GM18507 (cell line): Measurements from ENCODE around the gene SCNN1A.

Experiments
- DNase-seq: peaks from one replicate; pipeline ENCODE4 v3.0.0; 2011; ENCODE audit warnings: low read depth; ENCODE audit not compliant: insufficient read length; ENCODE audit errors: extremely low spot score
- FAIRE-seq: peaks from 2 replicates; lab custom pipeline; 2011; peaks lifted over from hg19 to GRCh38; lab: Jason Lieb, UNC

The SCNN1A gene

DNA sequence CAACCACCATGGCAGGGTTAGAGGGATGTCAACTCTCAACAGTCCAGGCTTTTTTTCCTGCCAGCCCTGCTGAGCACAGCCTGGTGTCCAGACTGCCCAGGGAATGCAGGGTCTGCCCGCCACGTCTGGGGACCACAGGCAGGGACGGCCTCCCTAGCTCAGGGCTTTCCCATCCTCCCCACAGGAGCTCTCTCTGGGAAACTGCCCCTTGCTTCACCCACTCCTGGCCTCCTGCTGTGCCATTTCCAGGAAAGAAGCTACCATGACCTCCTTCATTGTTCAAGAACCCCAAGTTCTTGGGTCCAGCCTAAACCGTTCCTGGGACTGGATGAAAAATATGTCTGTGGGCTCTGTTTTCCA lies 4.8 kb downstream of the SCNN1A start:
- DNase-seq, result no peak
- FAIRE-seq, result no peak

DNA sequence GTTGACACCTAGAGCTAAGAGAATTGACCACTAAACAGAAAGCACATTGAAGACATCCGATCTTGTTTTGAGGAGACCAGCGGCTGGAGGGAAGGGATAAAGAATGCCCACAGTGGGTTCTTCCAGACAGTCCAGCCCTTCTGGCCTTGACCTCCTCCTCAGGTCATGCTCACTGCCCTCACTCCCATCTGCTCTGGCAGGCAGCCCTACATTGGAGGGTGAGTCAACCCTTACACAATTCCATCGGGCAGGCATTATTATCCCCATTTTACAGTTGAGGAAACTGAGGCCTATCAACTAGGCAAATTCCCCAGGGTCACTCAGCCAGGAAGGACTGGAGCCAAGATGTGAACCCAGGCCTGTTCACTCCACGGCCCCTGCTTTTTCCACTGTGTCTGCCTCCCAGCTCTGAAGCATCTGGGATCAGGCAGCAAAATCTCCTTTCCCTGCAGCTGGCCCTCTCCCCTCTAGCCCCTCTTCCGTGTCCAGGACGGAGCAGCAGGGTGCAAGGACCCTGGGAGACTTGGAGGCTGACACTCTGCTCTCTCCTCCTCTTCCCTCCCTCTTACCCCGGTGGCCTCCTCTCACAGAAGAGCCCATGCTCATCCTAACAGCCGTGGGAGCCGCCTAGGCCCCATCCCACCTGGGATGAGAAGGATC lies 5.3 kb downstream of the SCNN1A start:
- FAIRE-seq (no peak), DNase-seq (no peak)

DNA sequence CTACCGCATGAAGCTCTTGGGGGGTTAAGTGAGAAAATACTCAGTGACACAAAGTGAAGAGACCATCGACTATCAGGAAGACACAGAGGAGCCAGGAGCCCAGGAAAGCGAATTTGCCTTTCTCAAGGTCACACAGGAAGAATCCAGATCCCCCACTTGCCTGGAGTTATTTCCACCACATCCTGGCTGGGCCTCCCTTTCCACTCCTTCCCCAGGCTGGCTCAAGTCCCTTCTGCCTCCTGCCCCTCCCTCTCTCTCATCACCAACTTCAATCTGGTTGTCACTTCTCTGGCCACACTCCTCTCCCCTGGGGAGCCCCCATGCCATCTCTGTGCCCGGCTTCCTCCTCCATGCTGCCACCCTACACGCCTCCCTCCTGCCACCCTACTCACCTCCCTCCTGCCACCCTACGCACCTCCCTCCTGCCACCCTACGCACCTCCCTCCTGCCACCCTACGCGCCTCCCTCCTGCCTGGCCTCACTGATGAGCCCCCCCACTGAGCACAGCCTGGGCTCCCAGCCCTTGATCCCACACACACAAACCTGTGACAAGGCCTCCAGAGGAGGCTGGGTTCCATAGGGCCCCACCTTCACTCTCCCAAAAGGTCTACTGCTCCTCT lies 6.3 kb downstream of the SCNN1A start:
- DNase-seq, result no peak
- FAIRE-seq, result no peak

DNA sequence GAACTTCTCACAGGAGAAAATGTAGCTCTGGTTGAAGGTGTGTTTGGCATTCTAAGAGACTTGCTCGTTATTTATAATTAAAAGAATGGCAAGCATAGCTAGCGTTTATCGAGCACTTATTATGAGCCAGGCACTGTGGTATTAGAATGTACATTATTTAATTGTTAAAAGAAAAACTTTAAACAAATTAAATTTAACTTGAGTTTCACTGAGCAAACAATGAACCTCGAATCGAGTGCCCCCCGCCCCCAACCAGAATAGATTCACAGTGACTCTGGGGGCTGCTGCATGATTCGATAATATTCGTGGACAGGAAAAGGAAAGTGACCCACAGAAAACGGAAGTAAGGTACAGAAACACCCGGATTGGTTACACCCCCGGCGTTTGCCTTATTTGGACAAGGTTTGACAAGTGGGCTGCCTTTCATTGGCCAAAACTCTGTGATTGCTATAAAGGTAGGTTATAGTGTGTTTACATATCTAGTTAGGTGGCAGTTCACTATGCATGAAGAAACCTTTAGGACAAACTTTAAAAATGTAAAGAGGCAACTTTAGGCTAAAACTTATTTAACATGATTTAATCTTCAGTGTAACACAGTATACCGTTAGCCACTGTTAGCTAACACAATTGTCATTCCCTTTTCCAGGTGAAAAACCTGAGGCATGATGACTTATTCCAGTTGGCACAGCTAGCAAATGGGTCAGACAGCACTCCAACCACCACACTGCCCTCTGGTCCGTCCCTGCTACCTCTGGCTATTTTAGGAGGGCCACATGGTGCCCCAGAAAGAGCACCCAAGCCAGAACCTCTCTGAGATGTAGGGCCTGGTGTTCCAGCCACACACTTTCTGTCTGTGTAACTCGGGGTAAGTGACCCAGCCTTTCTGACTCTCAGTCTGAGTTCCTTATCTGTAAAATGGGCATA lies 7.1 kb downstream of the SCNN1A start:
- DNase-seq (no peak), FAIRE-seq (peak; percentile 42)

DNA sequence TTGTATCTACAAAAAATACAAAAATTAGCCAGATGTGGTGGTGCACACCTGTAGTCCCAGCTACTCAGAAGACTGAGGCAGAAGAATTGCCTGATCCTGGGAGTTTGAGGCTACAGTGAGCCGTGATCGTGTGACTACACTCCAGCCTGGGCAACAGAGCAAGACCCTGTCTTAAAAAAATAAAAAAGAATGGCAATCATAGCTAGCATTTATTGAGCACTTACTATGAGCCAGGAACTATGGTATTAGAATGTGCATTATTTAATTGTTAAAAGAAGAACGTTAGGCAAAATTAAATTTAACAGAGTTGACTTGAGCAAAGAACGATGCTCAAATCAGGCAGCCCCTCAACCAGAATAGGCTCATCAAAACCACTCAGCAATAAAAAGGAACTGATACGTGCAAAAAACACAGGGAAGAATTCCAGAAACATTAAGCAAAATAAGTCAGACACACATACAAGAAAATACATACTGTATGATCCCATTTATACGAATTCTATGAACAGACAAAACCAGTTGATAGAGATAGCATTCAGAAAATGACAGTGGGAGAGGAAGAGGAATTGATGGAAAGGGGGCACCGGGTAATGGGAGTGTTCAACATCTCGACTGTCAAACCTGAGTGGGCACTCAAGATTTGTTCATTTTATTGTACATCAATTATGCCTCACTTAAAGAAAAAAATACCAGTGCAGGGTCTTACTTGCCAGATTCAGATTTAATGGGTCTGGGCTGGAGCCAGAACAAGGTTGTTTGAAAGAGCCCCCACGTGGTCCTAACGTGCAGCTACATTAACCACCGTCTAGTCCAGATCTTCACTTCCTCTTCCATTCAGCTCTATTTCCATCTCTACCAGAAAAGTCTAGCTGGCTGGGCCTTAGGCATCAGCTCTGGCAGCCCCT lies 8.0 kb downstream of the SCNN1A start:
- DNase-seq, result peak; percentile 47
- FAIRE-seq, result peak; percentile 93

DNA sequence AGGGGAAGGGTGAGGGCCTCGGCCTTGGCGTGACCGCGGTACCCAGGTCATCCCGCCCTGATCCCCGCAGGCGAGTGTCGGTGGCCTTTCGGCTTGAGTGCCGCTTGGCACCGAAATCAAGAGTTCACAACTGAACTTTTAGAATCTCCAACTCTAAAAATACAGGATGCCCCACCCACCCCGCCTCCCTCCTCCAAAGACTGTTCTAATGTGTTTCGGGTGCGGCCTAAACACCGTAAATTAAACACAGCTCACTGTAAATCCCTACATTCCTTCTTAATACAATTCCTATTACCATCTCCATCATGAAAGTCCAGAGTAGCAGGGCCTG lies 11.4 kb downstream of the SCNN1A start:
- FAIRE-seq (no peak), DNase-seq (no peak)

DNA sequence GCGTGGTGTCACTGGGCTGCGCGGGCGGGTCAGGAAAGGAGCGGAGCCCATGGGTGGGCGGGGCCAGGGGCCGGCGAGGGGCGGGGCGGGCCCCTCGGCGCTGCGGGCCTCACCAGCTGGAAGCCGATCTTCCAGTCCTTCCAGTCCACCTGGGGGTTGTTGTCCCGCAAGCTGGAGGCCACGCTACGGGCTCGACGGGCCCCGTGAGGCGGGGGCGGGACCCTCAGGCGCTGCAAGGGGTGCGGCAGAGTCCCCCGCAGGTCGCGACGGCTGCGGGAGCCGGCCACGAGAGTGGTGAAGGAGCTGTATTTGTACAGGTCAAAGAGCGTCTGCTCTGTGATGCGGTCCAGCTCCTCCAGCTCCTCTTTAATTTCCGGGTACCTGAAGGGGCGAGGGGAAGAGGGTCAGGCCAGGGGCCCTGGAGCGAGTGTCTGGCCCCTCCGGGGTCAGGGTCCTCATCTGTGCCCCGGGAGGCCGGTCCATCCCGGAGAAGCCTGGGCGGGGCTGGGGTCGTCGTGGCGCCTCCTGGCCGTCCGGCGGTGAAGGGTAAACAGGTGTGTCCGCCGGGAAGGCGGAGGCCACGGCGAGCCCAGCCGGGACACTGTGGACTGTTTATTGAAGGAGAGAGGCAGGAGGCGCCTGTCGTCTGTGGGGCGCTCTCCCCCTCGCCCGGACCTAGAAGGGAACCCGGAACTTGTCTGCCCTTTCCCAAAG lies 11.9 kb downstream of the SCNN1A start:
- FAIRE-seq (no peak), DNase-seq (peak; percentile 55)

DNA sequence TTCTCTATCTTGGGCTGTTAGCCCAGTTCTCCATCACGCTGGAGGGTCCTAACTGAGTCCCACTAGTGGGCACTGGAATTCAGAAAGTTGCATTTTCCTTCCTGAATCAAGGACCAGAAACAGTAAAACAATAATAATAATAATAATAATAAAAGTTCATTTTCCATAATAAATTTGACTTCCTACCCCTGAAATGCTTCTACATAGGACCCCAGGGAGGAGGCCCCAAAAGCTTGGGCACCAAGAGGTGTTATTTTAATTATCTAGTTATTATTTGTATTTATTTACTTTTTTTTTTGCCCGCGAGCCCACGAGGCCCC lies 12.4 kb downstream of the SCNN1A start:
- DNase-seq (no peak), FAIRE-seq (no peak)

DNA sequence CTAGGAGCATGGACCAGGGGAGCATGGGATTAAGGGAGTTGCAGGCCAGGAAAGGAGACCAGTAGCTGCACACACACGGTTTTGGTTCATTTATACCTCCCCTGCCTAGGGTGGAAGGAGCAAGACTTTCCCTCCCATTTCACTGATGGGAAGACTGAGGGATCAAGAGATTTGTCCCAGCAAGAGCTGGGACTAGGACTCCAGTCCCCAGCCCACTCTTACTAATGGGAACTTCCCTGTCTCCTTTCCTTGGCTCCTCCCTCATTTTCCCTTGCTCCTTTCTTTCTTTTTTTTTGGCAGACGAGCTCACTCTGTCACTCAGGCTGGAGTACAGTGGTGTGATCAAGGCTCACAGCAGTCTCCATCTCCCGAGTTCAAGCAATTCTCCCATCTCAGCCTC lies 13.0 kb downstream of the SCNN1A start:
- no peak for FAIRE-seq
- DNase-seq, result no peak

DNA sequence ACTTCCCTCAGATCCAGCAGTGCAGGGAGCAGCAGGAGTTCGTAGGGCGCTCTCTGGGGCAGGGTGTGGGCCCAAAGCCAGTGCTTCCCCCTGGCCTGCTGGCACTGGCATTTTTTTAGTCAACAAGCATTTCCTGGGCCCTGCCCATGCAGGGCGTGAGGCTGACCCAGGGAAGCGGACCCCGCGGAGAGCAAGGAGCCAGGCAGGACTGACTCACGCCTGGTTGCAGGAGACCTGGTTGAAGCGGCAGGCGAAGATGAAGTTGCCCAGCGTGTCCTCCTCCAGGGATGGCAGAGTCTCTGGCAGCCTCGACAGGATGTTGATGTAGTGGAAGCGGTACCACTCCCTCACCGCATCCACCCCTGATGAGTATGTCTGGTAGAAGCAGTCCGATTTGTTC lies 13.5 kb downstream of the SCNN1A start:
- no peak for FAIRE-seq
- no peak for DNase-seq

DNA sequence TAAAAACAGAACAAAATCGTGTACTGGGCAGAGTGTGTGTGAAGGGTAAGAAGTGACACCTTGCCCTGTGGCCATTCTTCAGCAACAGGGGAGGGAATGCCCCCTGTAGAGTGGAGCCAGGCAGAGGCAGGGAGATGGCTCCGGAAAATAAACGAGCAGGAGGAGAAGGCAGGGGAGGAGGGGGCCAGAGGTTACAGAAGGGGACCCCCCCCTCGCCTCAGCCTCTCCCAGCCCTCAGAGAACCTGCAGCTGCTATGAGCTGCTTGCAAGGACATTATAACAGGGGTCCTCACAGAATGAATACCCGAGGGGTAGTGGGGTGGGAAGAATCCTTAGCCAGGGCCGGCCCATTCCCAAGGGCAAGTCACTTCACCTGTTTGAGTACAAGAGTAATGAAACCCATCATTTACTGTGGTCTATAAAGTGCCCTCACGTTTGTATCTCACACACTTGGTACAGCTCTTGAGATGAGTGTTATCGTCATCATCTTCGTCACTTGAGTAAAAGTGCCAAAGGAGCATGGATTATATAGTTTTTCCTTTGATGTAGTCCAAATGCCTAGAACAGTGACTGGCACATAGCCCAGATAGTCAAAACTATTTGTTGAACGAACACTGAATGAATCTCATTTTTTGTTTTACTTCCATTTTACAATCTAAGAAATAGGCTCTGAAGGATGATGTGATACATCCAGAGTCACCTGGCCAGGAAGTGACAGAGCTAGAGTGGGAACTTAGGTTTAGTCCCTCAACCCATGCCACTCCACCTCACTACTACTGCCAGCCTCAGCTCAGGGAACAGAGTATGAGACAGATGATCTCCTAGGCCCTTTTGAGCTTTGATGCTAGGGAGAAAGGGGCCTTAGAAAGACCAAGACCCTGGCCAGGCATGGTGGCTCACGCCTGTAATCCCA lies 14.5 kb downstream of the SCNN1A start:
- no peak for FAIRE-seq
- DNase-seq, result no peak

DNA sequence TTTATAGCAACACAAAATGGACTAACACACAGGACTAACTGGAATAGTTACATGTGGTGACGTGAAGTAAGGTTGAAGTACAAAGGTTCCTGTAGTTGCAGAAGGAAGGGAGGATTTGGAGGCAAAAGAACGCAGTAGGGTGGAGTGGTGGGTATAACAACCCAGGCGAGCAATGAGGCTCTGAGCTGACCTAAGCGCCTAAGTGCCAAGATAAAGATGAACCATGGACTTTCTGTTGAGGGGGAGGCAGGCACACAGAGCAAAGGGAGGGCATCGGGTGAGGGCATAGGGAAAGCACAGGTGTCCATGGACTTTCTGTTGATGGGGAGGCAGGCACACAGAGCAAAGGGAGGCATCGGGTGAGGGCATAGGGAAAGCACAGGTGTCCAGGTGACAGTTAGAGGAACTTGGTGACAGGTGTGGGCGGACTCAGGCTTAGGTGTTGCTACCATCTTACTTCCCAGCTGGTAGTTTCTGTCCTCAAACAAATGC lies 15.2 kb downstream of the SCNN1A start:
- DNase-seq (no peak), FAIRE-seq (no peak)

DNA sequence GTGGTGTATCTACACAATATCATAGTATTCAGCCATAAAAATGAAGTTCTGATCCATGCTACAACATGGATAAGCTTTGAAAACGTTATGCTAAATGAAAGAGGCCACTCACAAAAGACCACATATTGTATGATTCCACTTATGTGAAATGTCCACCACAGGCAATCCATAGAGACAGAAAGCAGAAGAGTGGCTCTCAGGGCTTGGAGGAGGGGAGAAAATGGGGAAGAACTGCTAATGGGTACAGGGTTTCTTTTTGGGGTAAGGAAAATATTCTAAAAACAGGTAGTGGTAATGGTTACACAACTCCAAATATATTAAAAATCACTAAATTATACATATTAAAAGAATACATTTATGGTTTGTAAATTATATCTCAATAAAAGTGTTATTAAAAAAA lies 16.5 kb downstream of the SCNN1A start:
- DNase-seq, result no peak

DNA sequence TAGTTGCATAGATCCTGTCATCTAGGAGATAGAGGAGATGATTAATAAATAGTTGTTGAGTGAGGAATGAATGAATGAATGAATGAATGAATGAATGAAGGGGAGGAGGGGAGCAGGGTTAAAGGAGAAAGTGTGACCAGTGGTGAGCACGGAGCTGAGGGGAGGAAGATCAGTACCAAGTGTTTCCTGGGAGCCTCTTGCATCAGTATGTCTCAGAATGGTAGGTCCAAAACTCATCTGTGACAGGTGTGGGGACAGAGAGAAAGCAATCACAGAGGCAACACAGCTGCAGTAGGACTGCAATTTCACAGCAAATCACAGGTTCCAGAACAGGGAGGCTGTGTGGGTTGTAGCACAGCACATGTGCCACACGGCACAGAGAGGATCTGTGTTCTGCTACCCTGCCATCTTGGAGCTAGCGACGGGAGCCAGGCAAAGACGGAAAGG lies 19.0 kb downstream of the SCNN1A start:
- FAIRE-seq (no peak), DNase-seq (no peak)

More for the DNA sequence above, 16.5 kb downstream of the SCNN1A start:
- no peak for FAIRE-seq

DNA sequence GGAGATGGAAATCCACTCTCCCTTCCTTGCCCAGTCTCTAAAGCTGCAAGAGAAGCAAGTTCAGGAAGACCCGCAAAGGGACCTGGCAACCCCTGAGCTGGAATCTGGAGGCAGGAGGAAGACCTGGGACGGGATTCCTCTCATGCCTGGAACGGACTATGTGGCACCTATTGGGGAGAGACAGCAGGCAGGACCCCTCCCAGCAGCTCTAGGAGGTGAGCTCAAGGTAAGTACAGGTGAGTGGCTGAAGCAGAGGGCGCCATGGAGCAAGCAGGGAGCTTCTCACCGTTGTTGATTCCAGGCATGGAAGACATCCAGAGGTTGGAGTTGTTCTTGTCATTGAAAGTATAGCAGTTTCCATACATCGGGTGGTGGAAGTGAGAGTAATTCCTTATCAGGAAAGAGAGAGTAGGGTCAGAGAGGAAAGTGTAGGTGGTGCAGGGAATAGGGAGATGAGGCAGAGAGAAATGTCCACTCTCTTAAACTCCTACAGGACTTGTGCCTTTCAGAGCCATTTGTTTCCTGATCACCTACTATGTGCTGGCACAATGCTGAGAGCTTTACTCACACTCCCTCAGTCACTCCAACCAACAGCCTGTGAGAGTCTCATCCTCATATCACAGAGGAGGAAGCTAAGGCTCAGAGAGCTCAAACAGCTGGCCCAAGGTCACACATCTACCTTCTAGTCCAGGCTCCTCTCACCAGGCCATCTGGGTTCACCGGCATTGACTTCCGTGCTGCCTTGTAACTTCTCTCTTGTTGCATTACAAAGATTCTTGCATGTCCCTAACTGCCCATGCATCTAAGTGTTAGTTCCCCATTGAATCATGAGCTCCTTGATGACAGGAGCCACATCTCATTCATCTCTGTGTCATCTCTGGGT lies 19.6 kb downstream of the SCNN1A start:
- FAIRE-seq (no peak), DNase-seq (no peak)

DNA sequence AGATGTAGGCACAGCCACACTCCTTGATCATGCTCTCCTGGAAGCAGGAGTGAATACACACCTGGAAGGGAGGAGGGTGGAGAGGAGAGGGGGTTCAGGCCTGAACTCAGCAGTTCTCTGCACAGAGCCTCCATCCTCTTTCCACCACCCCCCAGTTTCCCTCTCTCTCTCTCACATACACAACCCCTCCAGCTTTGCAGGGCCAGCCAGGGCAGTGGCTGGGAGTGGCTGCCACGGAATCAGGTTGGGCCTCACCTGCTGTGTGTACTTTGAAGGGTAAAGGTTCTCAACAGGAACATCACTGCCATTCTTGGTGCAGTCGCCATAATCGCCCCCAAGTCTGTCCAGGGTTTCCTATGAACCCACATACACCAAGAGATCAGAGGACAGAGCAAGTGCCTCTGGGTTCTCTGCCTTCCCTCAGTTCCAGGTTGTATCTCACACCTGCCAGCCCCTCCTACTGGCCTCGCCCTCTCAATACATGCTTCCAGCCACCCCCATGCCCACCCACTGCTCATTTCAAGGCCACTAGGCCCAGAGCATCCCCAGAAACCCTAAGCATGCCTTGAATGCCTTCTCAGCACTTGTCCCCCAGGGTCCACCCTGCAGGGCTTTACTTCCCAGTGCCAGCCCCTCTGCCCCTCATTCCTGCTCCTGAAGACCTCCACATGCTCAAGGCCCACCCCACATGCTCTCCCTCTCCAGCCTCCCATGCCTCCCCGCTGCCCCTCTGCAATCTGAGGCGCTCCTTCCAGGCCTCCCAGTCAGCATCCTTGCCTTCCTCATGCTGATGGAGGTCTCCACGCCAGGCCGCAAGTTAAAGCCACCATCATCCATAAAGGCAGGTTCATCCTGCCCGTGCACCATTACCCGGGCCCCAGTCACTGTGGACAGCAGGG lies 20.6 kb downstream of the SCNN1A start:
- FAIRE-seq (no peak), DNase-seq (no peak)
